GM21825 (cell line): Measurements from ENCODE around the gene DDIT4.
"Not testable (repeated sequence)": the region's sequence is repeated elsewhere in the genome, so short reads cannot be mapped to it uniquely, and the experiment has no call there.

Experiments
- ATAC-seq: cut with Tn5 transposase; IDR thresholded peaks from one replicate; pipeline ENCODE4 v1.9.1; 2021; ENCODE audit warnings: mild to moderate bottlenecking, moderate library complexity; ENCODE audit not compliant: unreplicated experiment

Gene DDIT4, protein sequence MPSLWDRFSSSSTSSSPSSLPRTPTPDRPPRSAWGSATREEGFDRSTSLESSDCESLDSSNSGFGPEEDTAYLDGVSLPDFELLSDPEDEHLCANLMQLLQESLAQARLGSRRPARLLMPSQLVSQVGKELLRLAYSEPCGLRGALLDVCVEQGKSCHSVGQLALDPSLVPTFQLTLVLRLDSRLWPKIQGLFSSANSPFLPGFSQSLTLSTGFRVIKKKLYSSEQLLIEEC

DNA sequence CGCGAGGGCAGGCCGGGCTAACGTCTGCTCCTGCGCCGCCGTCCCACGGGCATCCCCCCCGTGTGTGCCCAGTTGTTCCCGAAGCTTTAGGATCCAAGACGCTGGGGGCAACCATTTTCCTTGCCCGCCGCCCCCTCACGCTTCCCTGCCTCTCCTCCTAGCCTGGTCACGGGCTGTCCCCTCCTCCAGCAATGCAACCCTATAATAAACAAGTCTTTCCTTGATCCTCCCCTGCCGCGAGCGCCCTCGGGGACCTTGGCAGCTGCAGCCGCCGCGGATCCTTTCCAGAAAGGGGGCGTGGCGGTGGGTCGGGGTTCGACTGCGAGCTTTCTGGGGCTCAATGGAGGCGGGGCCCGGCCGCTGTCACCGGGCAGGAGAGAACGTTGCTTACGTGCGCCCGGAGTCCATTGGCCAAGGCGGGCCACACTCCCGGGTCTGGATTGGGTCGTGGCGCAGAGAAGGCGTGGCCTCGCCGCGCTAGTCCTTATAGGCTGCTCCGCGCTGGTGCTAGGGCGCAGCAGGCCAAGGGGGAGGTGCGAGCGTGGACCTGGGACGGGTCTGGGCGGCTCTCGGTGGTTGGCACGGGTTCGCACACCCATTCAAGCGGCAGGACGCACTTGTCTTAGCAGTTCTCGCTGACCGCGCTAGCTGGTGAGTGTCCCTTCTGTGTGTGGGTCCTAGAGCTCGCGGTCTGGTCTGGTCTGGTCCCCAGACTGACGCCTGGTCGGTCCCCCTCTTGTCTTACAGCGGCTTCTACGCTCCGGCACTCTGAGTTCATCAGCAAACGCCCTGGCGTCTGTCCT is at the start of gene DDIT4:
Gene DDIT4 (plus strand): TSS at position 515 of the 803 bp plus-strand sequence. CDS start 293 bp downstream, outside the sequence.
- peak; percentile 77 for ATAC-seq

DNA sequence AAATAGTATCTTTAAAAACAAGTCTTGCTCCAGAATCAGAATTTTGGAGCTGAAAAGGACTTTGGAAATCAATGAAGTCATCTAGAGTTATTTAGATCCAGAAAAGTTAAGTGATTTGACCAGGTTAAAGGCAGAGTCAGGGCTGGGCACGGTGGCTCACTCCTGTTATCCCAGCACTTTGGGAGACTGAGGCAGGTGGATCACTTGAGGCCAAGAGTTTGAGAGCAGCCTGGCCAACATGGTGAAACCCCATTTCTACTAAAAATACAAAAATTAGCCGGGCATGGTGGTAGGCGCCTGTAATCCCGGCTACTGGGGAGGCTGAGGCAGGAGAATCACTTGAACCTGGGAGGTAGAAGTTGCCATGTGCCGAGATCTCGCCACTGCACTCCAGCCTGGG is 49.5 kb upstream of the DDIT4 start:
- not testable (repeated sequence) for ATAC-seq

GRCh38 chr10:72226418-72227027 is 47.2 kb upstream of the DDIT4 start:
- ATAC-seq = no peak

GRCh38 chr10:72227826-72228225 is 45.9 kb upstream of the DDIT4 start:
- no peak for ATAC-seq

GRCh38 chr10:72228318-72228751 is 45.4 kb upstream of the DDIT4 start:
- no peak for ATAC-seq

- no peak for ATAC-seq
Observed at GRCh38 chr10:72229261-72230251, 44.2 kb upstream of the DDIT4 start.

DNA sequence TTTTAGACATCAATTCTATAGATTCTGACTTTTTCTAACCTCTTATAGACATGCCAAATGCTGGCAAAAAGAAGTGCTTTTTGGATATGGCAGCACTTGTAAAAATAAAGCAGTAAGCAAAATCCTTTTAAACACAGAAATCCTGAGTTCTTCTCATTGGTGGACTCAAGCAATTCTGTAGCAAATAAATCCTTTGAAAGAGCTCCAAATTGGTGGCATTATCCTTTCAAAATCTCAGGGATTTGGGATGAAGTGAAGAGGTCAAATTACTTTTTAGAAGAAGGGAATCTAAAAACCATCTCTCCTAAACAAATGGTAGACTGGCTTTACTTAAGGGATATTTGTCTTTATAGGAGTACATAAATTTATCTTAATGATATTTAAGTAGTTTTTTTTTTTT is 40.1 kb upstream of the DDIT4 start:
- no peak for ATAC-seq

GRCh38 chr10:72234560-72235095 is 39.1 kb upstream of the DDIT4 start:
- ATAC-seq = no peak

DNA sequence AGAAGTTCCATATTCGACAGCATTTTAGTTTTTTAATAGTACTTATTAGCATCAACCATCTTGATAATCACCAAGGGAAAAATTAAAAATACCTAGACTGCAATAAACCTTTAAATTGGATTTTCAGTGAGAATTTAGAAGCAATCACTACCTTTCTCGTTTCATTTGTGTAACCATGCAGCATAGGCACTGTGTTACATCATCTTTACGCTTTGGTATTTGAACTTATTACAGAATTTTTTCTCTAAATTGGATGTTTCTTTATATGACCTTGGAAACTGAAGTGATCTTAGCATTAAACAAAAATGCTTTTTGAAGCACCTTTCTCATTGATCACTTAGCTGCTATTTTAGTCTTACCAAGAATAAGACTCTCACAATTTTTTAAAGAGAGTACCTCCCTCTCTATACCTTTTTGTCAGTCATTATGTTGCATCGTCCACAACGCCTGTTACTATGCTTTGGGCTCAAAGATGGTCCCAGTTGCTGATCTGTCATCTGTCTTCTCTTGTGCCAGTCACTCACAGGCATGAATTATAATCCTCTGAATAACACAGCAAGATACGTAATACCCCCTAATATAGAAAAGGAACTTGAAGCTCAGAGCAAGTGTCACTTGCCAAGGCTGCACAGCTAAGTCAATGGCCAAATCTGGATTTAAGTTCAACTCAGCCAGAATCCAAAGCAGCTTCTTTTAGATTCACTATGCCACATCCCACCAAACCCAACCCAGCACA is 38.0 kb upstream of the DDIT4 start:
- no peak for ATAC-seq

GRCh38 chr10:72238392-72239175 is 35.1 kb upstream of the DDIT4 start:
- ATAC-seq = no peak

DNA sequence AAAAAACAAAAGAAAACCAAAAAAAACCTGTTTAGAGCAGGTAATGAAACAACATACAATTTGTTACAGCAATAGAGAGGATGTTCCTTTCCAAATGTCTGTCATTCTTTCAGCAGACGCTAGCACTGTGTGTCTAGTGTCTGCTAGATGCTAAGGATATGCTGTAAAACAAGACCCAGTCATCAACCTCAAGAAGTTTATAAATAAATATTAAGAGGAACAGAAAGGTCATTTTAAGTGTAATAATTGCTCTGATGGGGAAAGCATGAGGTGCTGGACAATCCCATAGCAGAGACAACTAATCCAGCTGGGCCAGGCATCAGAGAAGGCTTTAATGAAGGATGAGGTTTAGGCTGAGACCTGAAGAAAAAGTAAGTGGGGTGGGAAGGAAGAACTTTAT is 34.3 kb upstream of the DDIT4 start:
- no peak for ATAC-seq

DNA sequence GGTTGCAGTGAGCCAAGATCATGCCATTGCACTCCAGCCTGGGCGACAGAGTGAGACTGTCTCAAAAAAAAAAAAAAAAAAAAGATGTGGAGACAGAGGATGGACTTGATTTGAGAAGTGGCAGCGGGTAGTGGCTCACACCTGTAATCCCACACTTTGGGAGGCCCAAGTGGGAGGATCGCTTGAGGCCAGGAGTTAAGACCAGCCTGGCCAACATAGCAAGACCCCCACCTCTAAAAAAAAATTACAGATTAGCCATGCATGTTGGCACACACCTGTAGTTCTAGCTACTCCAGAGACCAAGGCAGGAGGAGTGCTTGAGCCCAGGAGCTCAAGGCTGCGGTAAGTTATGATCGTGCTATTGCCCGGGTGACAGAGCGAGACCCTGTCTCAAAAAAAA is 33.4 kb upstream of the DDIT4 start:
- ATAC-seq = no peak

- ATAC-seq = no peak
Observed at GRCh38 chr10:72241691-72242252, 32.0 kb upstream of the DDIT4 start.

DNA sequence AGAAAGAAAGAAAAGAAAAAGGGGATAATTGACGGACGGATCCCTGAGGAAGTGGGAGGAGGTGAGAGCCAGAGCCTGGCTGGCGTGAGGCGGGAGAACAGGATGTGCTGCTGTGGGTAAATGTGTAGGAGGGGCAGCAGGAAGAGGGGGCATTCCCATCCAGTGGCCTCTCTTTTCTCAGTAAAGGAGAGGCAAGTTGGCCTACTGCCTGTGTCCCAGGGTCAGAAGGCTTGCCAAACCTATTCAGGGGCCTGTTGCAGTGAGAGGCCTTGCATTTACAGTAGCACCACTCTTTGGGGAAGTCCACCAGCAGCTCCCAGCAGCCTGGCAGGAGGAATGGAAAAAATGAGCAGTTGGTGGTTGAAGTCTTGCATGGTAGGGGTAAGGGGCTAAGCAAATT is 31.0 kb upstream of the DDIT4 start:
- ATAC-seq = no peak

GRCh38 chr10:72243822-72244437 is 29.8 kb upstream of the DDIT4 start:
- no peak for ATAC-seq

- no peak for ATAC-seq
Observed at GRCh38 chr10:72244573-72245038, 29.1 kb upstream of the DDIT4 start.

- ATAC-seq = no peak
Observed at GRCh38 chr10:72245949-72246525, 27.7 kb upstream of the DDIT4 start.
